GM19463 (cell line): ENCODE results near the gene EPHB2.

Experiments used
- ATAC-seq: cut with Tn5 transposase; IDR thresholded peaks from one replicate; pipeline ENCODE4 v1.9.1; 2021; ENCODE audit warnings: mild to moderate bottlenecking, moderate library complexity; ENCODE audit not compliant: unreplicated experiment

The EPHB2 gene

DNA sequence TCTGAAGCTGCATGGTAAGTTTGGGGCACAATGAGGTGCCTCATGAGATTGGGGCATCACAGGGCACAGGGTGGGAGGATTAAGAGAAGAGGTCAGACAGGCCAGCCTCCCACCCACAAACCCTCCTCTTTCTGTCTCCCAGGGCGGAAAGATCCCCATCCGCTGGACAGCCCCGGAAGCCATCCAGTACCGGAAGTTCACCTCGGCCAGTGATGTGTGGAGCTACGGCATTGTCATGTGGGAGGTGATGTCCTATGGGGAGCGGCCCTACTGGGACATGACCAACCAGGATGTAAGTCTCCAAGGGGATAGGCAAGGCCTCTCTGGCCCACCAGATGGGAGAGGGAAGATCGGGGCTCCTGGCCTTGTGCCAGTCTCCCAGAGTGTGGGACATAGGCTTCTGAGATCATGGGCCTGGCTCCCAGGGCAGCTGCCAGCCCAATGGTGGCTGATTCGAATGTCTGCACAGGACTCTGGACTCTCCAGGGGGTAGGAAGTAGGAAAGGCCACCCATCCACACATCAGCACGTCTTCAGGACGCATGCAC, 198.3 kb downstream of the EPHB2 start:
- ATAC-seq: no peak

DNA sequence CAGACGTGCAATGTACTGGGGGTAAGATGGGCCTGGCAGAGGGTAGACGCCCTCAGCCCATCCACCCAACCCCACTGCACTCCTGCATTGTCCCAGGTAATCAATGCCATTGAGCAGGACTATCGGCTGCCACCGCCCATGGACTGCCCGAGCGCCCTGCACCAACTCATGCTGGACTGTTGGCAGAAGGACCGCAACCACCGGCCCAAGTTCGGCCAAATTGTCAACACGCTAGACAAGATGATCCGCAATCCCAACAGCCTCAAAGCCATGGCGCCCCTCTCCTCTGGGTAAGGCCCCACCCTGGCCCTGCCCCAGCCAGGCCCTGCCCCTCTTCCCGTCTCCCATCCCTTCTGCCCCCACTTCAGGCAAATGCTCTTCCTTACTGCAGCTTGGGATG, 199.6 kb downstream of the EPHB2 start:
- no peak for ATAC-seq

DNA sequence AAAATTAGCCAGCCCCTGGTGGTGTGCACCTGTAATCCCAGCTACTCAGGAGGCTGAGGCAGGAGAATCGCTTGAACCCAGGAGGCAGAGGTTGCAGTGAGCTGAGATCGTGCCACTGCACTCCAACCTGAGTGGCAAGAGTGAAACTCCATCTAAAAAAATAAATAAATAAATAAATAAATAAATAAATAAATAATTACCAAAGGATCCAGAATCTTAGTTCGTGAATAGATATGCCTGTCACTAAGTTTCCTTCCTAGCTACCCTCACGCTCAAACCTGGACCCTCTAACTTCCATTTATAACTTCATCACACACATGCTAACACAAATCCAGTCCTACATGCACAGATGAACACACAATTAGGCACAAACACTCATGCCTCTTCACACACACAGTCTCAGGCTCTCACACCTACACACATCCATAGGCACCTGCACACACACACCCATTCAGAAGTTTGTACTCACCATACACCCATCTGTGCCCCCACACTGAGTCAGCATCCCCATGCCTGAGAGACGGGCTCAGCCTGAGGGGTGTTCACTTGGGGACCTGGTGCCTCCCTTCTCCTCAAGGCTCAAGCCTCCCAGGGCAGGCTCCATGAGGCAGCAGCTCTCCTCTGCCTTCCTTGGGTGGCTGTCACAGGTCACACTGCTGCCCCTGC, 200.5 kb downstream of the EPHB2 start:
- ATAC-seq: no peak

DNA sequence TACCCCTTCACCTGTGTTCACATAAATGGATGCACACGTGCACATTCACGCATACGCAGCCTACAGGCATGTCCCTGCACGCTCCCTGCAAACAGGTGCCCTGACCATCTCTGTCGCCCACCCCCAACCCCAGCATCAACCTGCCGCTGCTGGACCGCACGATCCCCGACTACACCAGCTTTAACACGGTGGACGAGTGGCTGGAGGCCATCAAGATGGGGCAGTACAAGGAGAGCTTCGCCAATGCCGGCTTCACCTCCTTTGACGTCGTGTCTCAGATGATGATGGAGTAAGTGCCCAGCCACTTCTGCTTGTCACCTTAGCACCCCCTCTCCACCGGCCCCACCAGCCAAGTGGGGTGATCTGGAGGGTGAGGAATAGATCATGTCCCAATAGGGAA, 201.7 kb downstream of the EPHB2 start:
- ATAC-seq: no peak

DNA sequence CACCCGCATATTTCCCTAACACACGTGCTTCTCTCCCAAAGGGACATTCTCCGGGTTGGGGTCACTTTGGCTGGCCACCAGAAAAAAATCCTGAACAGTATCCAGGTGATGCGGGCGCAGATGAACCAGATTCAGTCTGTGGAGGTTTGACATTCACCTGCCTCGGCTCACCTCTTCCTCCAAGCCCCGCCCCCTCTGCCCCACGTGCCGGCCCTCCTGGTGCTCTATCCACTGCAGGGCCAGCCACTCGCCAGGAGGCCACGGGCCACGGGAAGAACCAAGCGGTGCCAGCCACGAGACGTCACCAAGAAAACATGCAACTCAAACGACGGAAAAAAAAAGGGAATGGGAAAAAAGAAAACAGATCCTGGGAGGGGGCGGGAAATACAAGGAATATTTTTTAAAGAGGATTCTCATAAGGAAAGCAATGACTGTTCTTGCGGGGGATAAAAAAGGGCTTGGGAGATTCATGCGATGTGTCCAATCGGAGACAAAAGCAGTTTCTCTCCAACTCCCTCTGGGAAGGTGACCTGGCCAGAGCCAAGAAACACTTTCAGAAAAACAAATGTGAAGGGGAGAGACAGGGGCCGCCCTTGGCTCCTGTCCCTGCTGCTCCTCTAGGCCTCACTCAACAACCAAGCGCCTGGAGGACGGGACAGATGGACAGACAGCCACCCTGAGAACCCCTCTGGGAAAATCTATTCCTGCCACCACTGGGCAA, 202.9 kb downstream of the EPHB2 start:
- ATAC-seq: no peak

DNA sequence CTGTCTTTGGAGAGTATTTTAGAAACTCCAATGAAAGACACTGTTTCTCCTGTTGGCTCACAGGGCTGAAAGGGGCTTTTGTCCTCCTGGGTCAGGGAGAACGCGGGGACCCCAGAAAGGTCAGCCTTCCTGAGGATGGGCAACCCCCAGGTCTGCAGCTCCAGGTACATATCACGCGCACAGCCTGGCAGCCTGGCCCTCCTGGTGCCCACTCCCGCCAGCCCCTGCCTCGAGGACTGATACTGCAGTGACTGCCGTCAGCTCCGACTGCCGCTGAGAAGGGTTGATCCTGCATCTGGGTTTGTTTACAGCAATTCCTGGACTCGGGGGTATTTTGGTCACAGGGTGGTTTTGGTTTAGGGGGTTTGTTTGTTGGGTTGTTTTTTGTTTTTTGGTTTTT, 203.5 kb downstream of the EPHB2 start:
- no peak for ATAC-seq

DNA sequence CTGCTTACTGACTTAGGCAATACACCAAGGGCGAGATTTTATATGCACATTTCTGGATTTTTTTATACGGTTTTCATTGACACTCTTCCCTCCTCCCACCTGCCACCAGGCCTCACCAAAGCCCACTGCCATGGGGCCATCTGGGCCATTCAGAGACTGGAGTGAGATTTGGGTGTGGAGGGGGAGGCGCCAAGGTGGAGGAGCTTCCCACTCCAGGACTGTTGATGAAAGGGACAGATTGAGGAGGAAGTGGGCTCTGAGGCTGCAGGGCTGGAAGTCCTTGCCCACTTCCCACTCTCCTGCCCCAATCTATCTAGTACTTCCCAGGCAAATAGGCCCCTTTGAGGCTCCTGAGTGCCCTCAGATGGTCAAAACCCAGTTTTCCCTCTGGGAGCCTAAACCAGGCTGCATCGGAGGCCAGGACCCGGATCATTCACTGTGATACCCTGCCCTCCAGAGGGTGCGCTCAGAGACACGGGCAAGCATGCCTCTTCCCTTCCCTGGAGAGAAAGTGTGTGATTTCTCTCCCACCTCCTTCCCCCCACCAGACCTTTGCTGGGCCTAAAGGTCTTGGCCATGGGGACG, 204.1 kb downstream of the EPHB2 start:
- no peak for ATAC-seq

DNA sequence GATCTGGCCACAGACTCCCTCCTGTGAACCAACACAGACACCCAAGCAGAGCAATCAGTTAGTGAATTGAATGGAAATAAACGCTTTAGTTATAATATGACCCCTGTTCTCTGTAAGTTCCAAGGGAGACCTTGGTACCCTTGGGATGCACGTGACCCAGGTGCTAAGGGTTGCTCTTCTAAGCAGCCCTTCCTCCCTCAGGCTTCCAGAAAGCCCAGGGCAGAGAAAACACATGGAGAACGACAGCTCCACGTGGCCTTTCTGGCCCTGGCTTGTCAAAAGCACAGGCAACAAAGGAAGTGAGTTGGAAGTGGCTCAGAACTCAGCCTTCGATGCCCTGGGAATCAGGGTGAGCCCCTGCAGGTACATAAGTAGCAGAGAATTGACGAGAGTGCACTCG, 204.6 kb downstream of the EPHB2 start:
- ATAC-seq: no peak

DNA sequence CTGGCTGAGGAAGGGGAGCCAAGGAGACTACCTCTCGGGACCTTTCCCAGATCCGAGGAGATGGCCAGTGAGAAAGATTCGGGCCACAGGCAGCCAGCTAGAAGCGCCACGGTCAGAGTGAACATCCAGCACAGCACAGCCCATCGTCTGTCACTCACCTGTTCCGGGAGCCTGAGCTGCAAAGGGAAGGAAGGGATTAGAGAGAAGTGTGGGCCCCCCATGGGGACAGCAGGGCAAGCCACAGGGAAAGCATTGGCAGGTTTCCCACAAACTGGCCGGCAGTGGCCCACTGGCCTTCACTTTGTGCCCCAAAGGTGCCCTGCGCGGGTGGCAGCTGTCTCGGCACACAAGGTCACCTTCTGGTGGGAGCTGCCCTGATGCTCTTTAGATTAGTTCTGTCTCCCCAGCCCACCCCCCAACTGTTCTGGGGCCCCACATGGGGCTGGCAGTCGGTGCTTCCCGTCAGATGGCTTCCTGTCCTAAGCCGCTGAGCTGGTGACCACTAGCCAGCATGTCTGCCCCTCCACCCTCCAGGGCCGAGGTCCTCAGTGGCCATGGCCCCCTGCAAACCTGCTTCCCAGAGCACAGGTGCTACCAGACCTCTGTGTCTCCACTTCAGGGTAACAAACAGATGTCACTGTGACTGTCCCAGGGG, 205.3 kb downstream of the EPHB2 start:
- no peak for ATAC-seq

DNA sequence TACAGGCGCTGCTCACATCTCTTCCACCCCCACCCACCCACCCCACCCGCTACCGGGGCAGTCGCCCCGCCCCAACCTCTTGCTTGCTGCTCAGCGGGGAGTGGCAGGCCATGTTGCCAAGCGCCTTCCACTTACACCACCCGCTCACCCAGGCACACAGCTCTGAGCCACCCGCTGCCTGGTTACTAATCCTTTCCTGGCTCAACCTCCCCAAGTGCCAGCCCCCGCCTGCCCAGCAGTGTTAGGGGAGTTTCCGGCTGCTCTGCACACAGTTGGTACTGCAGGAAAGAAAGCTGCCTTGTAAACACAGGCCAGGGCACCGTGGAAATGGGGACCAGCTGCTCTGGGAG, 205.8 kb downstream of the EPHB2 start:
- no peak for ATAC-seq

DNA sequence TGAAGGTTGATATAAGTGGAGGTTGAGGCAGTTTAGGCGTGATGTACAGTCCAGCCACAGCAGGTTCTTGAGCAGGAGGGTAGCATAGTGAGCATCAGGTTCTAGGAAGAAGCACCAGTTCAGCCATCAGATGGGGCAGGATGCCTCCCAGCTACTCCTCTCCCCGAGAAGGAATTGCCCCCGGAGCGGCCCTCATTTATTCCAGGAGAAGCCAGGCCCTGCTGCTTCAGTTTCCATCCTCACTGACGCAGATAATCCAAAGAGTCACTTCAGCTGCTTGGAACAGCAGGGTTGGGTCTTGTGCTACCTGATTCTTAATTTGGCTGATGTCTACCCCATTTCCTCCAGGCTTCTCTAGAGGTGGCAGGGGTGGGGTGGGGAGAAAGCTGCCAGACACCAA, 207.3 kb downstream of the EPHB2 start:
- ATAC-seq: no peak

DNA sequence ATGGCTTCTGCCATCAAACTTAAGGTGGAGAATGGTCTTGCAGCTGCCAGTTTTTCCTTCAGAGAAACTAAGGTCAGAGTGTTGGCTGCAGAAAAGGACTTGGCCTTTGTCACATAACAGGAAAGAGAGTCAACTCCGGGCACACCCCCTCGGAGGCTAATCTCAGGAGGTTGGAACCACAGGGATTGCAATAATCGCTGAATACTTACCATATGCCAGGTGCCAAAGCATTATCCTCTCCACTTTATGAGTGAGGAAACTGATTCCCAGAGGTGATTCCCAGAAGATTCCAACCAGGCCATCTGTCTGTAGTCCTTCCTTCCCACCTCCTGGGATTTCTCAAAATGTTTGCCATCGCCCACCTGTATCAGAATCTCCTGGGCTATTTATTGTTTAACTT, 208.0 kb downstream of the EPHB2 start:
- no peak for ATAC-seq

DNA sequence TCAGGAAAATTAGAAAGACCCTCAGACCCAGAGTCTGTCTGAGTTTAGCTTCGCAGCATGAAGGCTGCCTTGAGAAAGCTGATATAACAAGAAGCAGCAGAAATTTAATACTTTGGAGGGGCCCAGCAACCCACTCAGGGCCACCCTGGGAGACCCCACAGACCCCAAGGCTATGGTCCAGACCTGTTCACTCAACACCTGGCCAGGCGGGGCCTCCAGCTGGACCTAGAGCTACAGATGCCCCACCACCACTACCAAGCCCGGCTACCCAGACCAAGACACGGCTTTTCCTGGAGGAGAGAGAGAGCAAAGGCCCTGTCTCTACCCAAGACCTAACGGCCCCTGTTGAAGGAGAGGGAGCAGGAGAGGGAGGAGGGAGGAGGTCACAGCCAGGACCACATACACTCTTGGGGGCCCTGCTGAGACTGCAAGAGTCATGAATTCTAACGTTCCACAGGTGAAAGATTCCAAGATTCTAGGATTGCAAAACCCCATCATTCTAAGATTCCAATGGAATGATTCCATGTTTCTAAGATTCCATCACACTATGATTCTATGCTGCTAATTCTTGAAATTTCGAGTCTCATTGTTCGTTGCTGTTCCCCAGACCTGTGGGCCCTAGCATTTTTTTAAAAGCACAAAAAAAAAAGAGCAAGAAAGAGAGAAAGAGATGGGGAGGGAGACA, 208.8 kb downstream of the EPHB2 start:
- no peak for ATAC-seq

DNA sequence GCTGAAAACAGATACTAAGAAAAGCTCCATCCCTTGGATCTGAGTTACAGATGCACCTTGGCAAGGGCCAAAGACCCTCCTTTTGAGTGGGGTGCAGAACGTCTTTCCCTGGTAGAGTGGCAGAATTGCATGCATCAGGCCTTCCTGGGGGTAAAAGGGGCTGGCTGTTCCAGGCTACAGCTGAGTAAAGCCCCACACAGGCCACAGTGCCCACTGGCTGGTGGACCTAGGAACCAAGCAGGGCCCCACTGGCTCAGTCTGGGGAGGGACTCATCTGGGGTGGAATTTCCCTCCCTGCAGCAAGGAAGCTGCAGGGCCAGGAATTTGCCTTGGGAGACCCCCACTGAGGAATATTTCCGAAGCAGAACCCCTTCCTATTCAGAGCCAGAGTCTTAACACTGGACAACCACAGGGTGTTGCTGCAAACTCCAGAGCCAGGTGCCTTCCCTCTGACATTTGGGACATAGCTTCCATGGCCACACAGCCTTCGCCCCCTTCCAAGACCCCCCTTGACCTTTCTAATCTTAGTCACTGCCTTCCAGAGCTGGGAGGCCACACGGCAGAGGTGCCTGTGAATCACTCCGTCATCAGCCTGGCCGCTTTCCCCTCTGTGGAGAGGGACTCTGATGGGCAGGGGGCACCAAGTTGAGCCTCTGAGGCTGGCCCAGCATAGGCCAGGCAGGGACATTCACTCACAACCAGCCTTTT, 209.5 kb downstream of the EPHB2 start:
- no peak for ATAC-seq

DNA sequence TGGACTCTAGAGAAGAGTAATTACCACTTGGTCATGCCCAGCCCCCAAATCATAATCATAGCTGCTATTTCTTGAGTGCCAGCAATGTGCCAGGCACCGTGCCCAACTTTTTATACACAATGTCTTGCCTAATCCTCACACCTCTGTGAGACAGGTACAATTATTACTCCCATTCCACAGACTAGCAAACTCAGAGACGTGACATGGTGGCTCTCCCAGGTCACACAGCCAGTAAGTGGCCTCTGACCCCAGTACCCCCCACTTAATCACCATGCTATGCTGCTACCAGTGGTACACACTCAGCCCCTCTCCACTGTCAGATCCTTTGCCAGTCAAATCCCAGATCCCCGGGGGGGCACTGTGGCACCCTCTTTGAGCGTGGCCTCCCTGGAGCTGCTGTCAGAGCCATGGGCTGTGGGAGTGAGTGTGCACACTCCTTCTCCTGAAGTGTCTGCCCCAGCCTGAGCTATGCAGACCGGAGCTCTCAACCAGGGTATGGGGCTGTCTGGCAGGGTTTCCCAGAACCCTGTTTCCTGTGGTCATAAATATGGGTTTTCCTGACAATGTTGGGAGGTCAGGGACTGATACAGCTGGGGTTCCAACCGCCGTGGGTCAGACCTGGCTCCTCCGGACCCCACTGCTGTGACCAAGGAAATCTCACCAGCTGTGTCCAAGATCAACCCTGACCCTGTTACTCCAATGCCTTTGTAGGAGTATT, 210.3 kb downstream of the EPHB2 start:
- no peak for ATAC-seq

DNA sequence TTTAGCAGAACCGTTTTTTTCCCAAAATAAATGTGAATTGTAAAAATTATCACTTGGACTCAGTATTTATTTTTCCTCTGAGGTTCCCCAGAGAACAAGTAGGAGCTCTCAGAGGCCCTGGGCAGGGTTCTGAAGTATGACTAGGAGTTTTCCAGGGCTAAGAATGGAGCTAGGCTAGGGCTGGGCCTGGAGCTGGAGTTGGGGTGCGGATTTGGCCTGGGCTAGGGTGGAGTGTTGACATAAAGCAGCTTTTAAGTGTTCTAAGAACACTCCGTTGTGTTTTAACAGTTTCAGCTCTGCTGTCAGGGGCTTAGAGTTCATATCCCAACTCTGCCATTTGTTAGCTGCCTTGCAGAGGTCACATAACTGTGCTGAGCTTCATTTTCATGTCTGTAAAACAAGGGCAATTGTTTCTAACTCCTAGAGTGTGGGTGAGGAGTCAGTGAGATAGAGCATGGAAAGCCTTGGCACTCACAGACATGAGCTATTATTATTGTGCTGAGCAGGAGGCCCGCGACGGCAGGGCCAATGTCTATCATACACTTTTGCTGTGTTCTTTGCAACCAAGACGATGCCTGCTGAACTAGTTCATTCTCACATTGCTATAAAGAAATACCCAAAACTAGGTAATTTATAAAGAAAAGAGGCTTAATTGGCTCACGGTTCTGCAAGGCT, 210.9 kb downstream of the EPHB2 start:
- no peak for ATAC-seq

DNA sequence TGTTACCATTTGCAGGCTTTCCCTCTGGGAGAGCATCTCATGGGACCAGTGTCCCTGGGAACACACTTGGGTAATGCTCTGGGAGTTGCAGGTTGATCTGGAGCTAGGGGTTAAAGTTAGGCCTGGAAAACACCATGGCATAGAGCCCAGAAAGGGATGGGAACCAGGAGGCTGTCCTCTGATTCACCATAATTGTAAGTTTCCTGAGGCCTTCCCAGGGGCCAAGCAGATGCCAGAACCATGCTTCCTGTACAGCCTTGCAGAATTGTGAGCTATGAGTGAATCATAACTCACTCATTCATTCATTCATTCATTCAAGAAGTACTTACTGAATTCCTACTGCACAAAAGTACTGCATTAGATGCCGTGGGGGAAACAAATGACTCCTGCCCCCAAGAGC, 212.0 kb downstream of the EPHB2 start:
- ATAC-seq: no peak

DNA sequence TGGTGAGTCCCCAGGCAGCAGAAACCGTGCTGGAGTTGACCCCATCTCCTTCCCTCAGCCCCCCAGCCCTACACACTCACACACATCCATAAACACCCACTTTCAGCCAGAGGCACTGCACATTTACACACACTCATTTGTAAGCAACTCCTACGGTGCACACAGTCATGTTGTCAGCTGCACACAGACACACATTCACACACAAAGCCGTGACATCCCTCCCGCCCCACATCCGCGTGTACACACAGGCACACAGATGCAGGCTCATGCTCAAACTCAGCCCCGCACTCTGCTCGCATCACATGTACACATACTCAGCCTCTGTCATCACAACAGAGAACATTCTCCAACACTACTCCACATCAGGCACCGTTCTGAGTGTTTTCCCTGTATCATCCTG, 214.5 kb downstream of the EPHB2 start:
- no peak for ATAC-seq

DNA sequence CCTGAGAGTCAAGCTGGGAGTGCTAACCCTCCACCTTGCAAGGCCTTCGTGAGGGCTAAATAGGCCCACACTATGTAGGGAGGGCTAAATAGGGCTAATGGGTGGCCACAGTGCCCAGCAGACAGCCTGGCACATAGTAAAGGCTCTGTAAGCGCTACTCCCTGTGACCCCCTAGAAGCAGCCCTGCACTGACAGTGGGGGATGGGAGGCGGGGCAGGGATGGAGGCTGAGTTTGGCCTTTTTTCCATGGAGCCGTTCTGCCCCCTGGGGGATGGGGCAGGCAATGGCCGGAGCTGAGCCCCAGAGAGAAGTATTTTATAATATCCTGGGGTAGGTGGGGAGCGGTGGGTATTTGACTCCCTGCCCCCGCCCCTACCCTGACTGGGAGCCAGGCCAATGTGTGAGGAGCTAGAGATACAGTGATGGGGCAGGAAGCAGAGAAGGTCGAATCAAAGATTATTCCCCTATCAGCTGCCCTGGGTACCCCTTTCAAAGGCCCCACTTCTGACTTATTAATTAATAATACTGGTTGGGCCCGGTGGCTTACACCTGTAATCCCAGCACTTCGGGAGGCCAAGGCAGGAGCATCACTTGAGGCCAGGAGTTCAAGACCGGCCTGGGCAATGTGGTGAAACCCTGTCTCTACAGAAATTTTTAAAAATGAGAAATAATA, 219.7 kb downstream of the EPHB2 start:
- ATAC-seq: no peak
